ENCODE measurements around the gene COMMD9. TPM values are rescaled to one million over a fixed set of nuclear protein-coding genes. Genes with fewer than 3 reads are reported as not detected.

COMMD9 gene
- total and polyA plus RNA-seq, 10 of the 15 experiments (the other 5 are each of a cell fraction or from before 2014, with no cell fraction given), result 31.4 to 119 (median 56.2) TPM

- RAD21 ChIA-PET (ENCODE audit: unreplicated experiment), result no interaction called here
- BruUV-seq (replicated peaks), result no TSS peak
These were observed 18.5 kb downstream of the COMMD9 start for GRCh38 chr11:36270701-36271100.

More at GRCh38 chr11:36270701-36271100, 18.5 kb downstream of the COMMD9 start:
- H2AFZ ChIP-seq (ENCODE audit: control insufficient read depth, low read depth, low read length), result no peak overlapping the region
- POLR2A ChIA-PET, result no interaction called here
- CTCF ChIA-PET, result no interaction called here
- intact Hi-C loops (cut with micrococcal nuclease; ENCODE audit: unreplicated experiment) (no loop called here), in situ Hi-C loops (cut with MboI) (no loop called here)
- H3K4me1 ChIP-seq (ENCODE audit: control insufficient read depth, insufficient read depth, low read length), result no peaks in the 10 kb centered on the region
- no peak overlapping the region for H3K4me3 ChIP-seq
- SMC1A ChIA-PET (ENCODE audit: uncharacterized antibody, unreplicated experiment), result interaction anchor here (1.5 kb wide), 1 partner anchor 449 kb away, joined by 3 read pairs; no protein-coding TSS in a partner anchor
- H3K9ac ChIP-seq (ENCODE audit: control insufficient read depth, insufficient read depth, low read length), result no peak overlapping the region
- no peak overlapping the region for H3K4me2 ChIP-seq (ENCODE audit: control insufficient read depth, insufficient read depth)
- ATAC-seq, result no peak
- no peak overlapping the region for H3K27ac ChIP-seq (ENCODE audit: control insufficient read depth, insufficient read depth)
- H4K20me1 ChIP-seq (ENCODE audit: control insufficient read depth, insufficient read depth), result no peaks in the 10 kb centered on the region
- no peak for FAIRE-seq
- peaks cover 1 to 11% of the 10 kb centered on the region in 2 experiments; a peak in 3 of 4 replicates for H3K36me3 ChIP-seq (ENCODE audit: control insufficient read depth in 2 of 2, insufficient read depth in 2 of 2, low read length in 1 of 2)
- H3K9me3 ChIP-seq (replicated peaks; ENCODE audit: control insufficient read depth, insufficient read depth, low read length), result no peaks in the 10 kb centered on the region
- no peak for DNase-seq (ENCODE audit: low read depth, low spot score)
- H3K79me2 ChIP-seq (ENCODE audit: control insufficient read depth, insufficient read depth, low read length), result no peaks in the 10 kb centered on the region
- no peak for TF ChIP-seq ZNF217 (IDR thresholded peaks at IDR 0.05)
- no peak for TF ChIP-seq USF1 (IDR thresholded peaks at IDR 0.05; ENCODE audit: borderline replicate concordance, extremely low read length, insufficient read depth, low read depth, low read length)
- no peak for TF ChIP-seq RUNX3 (IDR thresholded peaks at IDR 0.05; ENCODE audit: low read length)
- no peak for TF ChIP-seq PKNOX1 (IDR thresholded peaks at IDR 0.05)
- TF ChIP-seq BRCA1 (IDR thresholded peaks at IDR 0.05; ENCODE audit: low read depth, low read length), result no peak
- TF ChIP-seq CTCF (IDR thresholded peaks at IDR 0.05 in 2 of 3, conservative IDR thresholded peaks at IDR 0.05 in 1 of 3; ENCODE audit: control insufficient read depth in 2 of 3, extremely low read depth in 1 of 3, insufficient read depth in 1 of 3, low read depth in 3 of 3, low read length in 3 of 3), result no peak
- WGBS (ENCODE audit: insufficient coverage, insufficient replicate concordance, low lambda C conversion rate, missing lambda C conversion rate), result 90% methylated on average over 9 of the region's 9 CpGs
- H3K27me3 ChIP-seq (replicated peaks in 1 of 2; ENCODE audit: control insufficient read depth in 2 of 2, insufficient read depth in 2 of 2, low read length in 1 of 2), result no peaks in the 10 kb centered on the region
